GM21526 (cell line): ENCODE results near the gene ACVR1C.
A peak's percentile ranks its signal among the peaks of the same experiment; 100 is the strongest.

Experiments
- ATAC-seq: cut with Tn5 transposase; IDR thresholded peaks from one replicate; pipeline ENCODE4 v1.9.1; 2021; ENCODE audit warnings: moderate library complexity; ENCODE audit not compliant: unreplicated experiment, low FRiP score

Gene ACVR1C

DNA sequence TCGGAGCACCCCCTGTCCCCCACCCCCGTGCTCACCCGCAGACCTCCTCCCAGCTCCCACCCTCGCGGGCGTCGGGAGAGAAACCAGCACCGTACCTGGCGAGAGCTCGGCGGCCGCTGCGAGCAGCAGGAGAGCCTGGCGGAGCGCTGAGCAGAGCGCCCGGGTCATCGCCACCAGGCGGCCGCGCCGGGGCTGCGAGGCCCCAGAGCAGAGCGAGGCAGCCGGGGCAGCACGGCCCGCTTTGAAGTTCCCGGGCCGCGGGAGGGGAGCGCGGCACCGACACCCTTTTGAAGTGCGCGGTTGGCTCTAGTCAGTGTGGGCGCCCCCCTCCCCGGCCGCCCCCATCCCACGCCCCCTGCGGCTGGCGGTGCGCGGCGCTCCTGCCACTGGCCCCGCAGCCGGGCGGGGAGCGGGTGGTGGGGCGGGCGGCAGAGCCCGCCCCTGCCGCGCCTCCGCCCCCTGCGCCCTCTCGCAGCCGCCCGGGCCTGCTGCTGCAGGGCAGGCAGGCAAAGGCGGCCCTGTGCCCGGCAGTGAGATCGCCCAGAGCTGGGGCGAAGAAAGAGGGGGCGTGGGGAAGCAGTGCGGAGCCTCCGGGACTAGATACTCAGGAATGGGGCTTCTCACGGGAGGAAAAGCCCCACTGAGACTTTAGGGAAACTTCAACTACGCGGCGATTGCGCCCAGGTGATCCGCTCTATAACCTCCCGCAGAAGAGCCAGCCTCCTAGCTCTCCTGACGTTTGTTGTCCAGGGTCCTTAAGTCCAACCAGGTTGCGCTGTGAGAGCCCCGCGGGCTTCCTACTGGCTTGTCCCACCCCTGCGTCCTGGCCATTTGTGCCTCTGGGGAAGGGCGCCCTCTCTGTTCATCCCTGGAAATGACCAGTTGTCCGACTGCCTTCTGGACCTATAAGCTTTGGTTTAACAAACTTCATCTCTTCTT is at the start of gene ACVR1C:
TSS of gene ACVR1C (minus strand) at position 388 of the 939 bp plus-strand sequence. CDS start at position 168, 220 bp downstream.
- peak; percentile 95 for ATAC-seq

DNA sequence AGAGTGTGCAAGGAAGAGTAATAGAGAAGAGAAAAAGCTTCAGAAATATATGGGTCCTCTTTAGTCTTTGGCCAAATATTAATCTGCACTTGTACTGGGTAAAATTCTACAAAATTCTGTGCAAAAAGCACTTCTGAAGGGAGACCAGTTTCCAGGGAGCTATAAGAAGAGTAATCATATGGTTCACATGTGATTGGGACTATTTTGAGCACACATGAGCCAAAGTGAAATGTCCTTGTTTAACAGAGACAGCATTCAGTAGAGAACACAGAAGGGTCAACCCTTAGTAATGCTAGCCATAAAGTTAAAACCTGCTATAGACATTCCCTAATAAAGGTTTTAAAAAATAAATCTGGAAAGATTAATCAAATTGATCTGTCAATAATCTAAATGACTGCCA is 49.3 kb upstream of the ACVR1C start:
- ATAC-seq = no peak

DNA sequence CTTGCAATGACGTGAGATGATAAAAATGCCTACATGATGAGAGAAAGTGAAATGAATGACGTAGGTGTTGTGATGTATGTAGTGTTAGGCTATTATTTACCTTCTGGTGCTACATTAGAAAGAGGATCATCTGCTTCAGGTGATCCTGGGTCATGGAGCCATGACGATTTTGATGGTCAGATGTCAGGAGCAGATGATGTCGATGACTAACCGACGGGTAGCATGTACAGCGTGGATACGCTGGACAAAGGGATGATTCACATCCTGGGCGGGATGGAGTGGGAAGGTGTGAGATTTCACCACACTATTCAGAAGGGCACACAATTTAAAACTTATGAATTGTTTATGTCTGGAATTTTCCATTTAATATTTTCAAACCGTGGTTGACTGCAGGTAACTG is 43.5 kb upstream of the ACVR1C start:
- no peak for ATAC-seq

DNA sequence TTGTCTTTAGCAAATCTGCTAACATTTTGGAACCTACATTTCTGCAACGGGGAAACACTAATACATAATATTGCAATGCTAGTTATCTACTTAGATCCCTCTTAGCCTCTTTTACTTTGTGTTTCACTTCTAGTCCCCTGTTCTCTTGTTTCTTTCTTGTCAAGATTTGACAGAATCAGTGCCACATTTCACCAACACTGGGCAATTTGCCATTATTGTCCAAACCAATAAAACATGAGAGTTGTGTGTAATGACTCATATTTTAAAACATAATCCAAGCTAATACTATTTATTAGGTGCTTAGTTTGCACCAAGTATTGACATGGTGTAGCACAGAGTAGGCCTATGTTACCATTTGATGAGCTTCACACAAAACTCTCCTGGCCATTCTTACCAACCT is 33.7 kb upstream of the ACVR1C start:
- ATAC-seq = no peak

DNA sequence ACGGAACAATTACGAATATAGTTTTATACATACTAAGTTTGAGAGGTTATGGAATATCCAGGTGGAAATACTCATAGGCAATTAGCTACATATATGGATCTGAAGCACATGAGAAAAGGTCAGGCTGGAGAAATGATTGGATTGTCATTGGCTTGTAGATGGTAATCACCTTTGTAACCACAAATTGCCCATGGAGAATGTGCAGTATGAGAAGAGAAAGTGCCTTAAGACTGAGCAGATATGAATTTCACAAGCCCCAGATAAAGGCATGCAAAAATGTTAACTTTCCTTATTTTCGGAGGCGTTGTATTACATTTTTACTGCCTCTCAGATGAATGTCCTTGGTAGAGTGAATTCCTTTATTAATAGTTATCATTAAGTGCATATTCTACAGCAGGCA is 33.1 kb upstream of the ACVR1C start:
- no peak for ATAC-seq

DNA sequence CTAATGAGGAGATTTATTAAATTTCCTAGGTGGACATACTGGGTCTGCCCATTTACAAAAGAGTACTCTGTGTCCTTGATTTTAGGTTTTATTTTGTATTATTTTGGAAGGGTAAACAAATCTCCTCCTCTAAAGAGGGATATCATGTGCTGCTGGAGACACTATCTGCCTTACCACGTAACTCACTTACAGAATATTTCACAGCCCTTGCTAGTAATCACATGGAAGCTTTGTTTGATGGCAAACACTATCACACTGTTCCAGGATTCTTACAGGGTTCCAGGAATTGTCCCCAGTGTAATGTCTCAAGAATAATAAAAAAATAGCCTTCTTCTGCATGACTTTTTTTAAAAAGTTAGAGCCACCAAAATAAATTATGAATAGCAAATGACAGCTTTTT is 29.2 kb upstream of the ACVR1C start:
- no peak for ATAC-seq

DNA sequence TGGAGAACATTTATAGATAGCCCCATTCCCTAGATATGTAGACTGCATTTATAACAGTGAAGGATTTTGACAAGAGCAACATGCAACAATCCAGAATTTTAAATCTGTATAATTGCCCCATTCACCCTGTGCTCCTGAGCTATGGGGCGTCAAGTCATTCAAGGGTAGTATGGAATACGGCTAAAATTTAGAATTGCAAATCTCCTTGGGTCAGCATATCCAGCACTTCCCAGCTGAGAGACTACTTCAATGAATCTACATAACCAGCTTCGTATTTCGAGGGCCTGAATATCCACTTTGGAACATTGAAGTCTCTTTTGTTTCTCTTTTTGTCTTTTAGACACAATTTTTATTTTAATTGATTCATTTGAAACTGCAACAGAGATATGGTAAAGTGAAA is 28.4 kb upstream of the ACVR1C start:
- ATAC-seq = no peak

- ATAC-seq = no peak
Observed at GRCh38 chr2:157644776-157645175, 16.1 kb upstream of the ACVR1C start.

DNA sequence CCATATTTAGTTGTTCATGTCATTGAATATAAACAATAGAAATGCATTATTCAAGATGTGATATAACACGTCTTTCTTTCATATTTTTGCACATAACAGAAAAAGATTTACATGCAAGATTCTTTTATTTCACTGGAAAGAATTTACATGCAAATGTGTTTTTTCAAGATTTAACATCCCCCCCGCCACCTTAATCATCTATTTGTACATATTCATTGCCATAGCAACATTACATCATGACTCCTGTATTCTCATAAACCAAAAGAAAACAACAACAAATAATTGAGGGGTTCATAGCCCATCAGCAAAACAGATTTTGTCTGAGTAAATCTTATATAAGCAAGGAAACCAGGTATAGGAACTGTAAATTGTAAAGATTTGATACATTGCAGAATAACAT is 3.2 kb upstream of the ACVR1C start:
- no peak for ATAC-seq

DNA sequence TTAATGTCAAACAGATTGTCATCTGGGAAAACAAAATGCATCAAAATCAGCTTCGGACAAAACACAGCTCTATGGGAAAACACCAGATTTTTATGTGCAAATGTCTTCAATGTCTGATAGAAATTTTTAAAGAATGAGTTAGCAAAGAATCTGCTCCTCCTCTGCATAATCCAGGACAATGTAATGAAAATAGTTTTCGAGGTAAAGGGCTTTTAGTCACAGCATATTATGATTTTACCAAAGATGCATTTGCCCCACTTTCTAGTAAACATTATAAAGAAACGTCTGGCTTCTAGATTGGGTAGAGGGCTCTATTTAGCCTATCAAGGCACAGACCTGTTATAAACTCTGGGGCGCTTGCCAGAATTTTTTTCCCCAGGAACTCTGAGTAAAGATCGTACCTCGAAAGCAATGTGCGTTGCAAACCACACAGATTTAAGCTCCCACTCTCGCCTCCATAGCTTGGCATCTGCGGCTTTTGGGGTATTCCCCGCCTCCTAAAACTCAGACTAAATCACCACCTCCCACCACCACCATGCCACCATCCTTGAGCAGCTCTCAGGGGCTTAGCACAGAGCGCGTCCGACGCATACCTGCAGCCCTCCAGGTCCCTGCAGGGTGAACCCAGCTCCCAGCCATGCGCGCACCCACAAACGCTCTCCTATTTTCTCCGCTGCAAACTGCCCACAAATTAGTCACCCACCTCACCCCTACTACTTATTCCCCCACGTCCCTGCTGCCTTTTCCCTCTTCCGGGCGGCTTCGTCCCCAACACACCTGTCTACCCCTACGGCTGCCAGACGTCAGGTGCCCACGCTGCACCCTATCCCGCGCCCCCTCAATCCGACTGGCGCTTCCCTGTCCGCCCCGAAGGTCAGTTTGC is 829 bp downstream of the ACVR1C start:
- ATAC-seq = peak; percentile 13

DNA sequence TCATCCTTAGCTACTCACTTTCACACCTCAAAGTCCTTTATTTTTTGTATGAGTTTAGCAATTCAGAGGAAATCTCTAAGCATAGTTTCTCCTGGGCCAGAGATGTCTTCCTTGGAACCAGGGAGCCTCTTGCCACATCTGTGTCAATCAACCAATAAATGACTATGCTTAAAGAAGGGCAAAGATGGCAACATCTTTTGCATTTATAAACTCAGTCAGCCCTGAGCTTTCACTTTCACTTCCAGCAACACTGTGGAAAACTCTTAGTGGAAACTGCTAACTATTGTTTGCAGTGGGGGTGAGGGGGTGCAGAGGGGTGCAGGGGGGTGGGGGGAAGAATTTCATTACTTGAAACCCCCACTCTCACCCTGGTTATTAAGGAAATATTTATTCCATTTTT is 3.4 kb downstream of the ACVR1C start:
- ATAC-seq = no peak

DNA sequence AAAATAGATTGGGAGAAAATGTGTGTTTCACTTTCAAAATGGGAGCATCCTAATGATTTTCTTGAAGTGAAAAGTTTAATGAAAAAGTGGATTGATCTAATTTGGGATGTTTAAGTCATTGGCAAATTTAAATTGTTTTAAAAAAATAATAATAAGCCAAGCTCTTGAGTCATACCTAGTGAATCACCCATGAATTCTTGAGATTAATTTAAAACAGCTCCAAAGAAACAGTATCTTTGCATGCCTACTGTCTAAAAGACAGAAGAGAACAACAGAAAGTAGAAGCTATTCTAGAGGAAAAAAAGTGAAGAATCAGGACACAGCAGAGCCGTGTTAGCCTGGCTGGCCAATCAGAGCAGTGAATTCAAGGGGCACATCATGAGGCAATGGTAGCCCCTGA is 7.7 kb downstream of the ACVR1C start:
- no peak for ATAC-seq

- no peak for ATAC-seq
Observed at GRCh38 chr2:157611726-157612125, 16.9 kb downstream of the ACVR1C start.

GRCh38 chr2:157611110-157611509 is 17.6 kb downstream of the ACVR1C start:
- ATAC-seq = no peak

GRCh38 chr2:157606534-157606933 is 22.1 kb downstream of the ACVR1C start:
- ATAC-seq = no peak

DNA sequence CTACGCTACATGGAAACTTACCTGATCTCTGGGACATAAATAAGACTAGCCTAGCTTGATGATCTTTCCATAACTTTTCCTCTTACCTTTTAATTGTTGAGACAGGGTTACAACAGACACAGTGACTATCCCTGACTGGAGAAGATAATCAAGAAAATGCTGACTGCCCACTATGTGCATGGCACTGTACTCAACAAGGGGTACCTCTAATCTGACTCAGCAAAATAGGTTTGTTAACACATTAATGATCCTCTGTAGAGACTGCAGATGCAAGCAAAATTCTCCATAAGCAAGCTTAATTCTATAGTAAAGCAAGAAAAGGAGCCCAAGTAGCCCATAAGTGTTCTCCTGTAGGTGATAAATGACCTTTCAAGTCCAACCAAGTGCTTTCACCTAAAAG is 25.5 kb downstream of the ACVR1C start:
- ATAC-seq = no peak

DNA sequence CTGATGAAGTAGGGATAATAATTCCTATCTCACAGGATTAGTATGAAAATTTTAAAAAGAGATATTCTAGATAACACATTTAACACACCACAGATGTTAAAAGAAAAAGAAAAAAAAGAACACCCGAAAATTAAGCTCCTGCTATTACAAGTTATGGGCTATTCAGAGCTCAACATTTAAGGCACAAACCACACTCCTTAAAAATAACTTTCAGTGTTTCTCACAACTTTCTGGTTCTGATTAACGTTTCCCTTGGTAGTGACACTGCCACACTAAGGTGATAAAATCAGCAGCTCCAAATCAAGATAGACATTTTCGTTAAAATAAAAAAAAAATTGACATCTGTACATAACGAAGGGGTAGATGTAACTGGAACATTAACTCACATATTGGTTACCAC is 26.9 kb downstream of the ACVR1C start:
- ATAC-seq = no peak

DNA sequence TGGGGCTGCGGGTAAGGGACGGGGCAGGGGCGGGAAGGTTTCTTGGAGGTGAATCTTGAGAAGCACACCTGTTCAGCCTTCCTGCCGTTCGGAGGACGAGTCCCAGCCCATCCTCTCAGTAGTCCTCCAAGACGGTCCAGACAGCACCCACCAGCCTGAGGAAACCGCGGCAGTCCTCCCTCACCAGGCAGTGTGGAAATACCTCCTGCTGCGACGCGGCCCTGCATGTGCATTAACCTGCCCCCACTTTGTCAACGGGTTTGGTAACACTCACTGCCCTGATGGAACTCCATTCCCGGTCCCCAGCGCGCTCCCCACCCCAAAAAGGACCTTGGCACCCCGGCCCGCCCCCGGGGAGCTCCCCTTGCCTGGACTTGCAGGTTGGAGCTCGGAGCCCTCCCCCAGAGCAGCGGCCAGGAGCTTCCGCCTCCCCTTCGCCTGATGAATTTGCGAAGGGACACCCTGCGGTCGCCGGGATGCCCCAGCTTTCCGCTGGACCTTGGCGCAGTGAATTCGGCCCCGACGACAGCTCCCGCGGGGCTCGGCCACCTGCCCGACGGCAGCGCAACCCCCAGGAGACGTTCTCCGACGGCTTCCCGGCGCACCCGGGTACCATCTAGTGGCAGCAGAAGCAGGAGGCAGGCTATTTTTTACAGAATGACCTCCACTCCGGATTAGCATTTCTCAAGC is 31.5 kb downstream of the ACVR1C start:
- ATAC-seq = peak; percentile 75

DNA sequence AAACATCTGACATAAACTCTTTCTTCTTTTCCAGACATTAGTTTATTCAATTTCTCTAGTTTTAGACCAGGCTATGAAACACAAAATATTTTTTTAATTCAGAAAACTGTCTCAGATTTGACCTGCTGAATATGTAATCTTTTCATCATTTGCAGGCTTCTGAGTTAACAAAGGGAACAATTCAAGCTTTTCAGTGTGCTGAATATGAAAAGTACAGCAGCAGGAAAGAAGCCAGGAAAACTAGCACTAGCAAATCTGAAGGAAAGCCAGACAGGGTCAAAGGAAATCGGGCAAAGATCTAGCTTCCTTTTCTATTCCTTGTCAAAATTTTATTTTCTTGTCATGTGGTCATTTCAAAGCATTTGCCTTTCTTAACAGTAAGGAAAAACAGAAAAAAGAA is 35.3 kb downstream of the ACVR1C start:
- ATAC-seq = no peak

DNA sequence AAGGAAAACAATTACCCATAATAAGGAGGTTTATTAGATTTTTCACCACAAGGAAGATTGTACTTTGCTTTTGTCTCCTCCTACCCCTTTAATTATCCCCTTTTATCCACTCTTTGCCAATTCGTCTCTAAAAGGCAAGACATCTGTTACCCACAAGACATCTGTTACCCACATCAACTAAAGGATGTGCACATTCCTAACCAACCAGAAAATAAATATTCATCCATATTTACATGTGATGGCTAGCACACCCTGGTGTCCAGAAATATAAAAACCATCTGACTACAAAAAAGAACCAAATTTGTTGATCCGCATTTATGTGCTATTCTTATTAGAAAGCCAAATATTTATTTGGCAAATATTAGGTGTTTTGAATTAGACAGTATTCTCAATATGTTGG is 35.7 kb downstream of the ACVR1C start:
- ATAC-seq = no peak

- no peak for ATAC-seq
Observed at GRCh38 chr2:157592374-157592773, 36.3 kb downstream of the ACVR1C start.
